VCaP (cell line): ENCODE results near the gene WDR45B.

Experiments used
- H3K27ac ChIP-seq: fragments of 450-650 bp; 2 replicates; pipeline ENCODE4 v1.5.1; 2017
- CTCF ChIP-seq: fragments of 450-650 bp; conservative IDR thresholded peaks from 2 replicates; pipeline ENCODE4 v1.5.1; 2017; ENCODE audit warnings: mild to moderate bottlenecking, moderate library complexity

WDR45B gene

GRCh38 chr17:82684228-82684841 is 36.1 kb upstream of the WDR45B start:
- TF ChIP-seq CTCF, result no peak
- H3K27ac ChIP-seq, result peak overlapping the region; percentile 84

GRCh38 chr17:82683534-82683933 is 35.3 kb upstream of the WDR45B start:
- TF ChIP-seq CTCF, result no peak
- H3K27ac ChIP-seq, result peak overlapping the region; percentile 84

GRCh38 chr17:82681547-82681946 is 33.3 kb upstream of the WDR45B start:
- no peak overlapping the region for H3K27ac ChIP-seq
- no peak for TF ChIP-seq CTCF

GRCh38 chr17:82679586-82680465 is 31.6 kb upstream of the WDR45B start:
- H3K27ac ChIP-seq, result peak overlapping the region; percentile 2; the same call in 1 of the 2 replicates
- TF ChIP-seq CTCF, result no peak

- H3K27ac ChIP-seq, result peak overlapping the region; percentile 52; the same call in 1 of the 2 replicates
- TF ChIP-seq CTCF, result no peak
Observed at GRCh38 chr17:82678265-82678891, 30.1 kb upstream of the WDR45B start.

- no peak overlapping the region; the same call in 1 of the 2 replicates for H3K27ac ChIP-seq
- TF ChIP-seq CTCF, result no peak
Observed at GRCh38 chr17:82677353-82677925, 29.2 kb upstream of the WDR45B start.
